Astrocyte (in vitro differentiated cells and primary cell): ENCODE measurements around the gene DGKG. TPM values are rescaled to one million over a fixed set of nuclear protein-coding genes. Genes with fewer than 3 reads are reported as not detected.

Experiments
- DNase-seq: peaks from one replicate; pipeline ENCODE4 v3.0.0-alpha.2; 2010; ENCODE audit warnings: low read depth
- FAIRE-seq: peaks from 2 replicates; lab custom pipeline; 2011; peaks lifted over from hg19 to GRCh38; lab: Jason Lieb, UNC
- H2AFZ ChIP-seq: 2 replicates; pipeline ENCODE4 v1.6.0; 2012; ENCODE audit warnings: low read depth, low read length, inconsistent platforms
- H3K27ac ChIP-seq: 2 replicates; pipeline ENCODE4 v1.5.1; 2011; ENCODE audit warnings: low read depth, low read length, inconsistent platforms
- H3K27me3 ChIP-seq: 2 replicates; pipeline ENCODE4 v1.6.0; 2011; ENCODE audit warnings: low read length, inconsistent platforms; ENCODE audit not compliant: insufficient read depth
- H3K36me3 ChIP-seq: 2 replicates; pipeline ENCODE4 v1.5.1; 2011; ENCODE audit warnings: low read length, inconsistent platforms; ENCODE audit not compliant: insufficient read depth
- H3K4me1 ChIP-seq: 2 replicates; pipeline ENCODE4 v1.5.1; 2011; ENCODE audit warnings: low read length, inconsistent platforms; ENCODE audit not compliant: insufficient read depth
- H3K4me2 ChIP-seq: 2 replicates; pipeline ENCODE4 v1.6.0; 2012; ENCODE audit warnings: low read length, inconsistent platforms
- H3K4me3 ChIP-seq: 2 replicates; pipeline ENCODE4 v1.5.1; 2011; ENCODE audit warnings: low read depth, mild to moderate bottlenecking, low read length, inconsistent platforms; ENCODE audit not compliant: insufficient read depth
- H3K79me2 ChIP-seq: 2 replicates; pipeline ENCODE4 v1.6.0; 2012; ENCODE audit warnings: mild to moderate bottlenecking, low read length, inconsistent platforms; ENCODE audit not compliant: insufficient read depth
- H3K9ac ChIP-seq: 2 replicates; pipeline ENCODE4 v1.6.0; 2012; ENCODE audit warnings: mild to moderate bottlenecking, low read length, inconsistent platforms
- H3K9me3 ChIP-seq: 2 replicates; pipeline ENCODE4 v1.5.1; 2012; ENCODE audit warnings: low read depth, mild to moderate bottlenecking, low read length, inconsistent platforms; ENCODE audit not compliant: insufficient read depth
- H4K20me1 ChIP-seq: 2 replicates; pipeline ENCODE4 v1.6.0; 2012; ENCODE audit warnings: low read length, inconsistent platforms; ENCODE audit not compliant: insufficient read depth
- H3K27ac Mint-ChIP-seq: one replicate; pipeline ENCODE4 v1.8.0; 2021; ENCODE audit warnings: mild to moderate bottlenecking, mixed read lengths; ENCODE audit not compliant: unreplicated experiment
- H3K27me3 Mint-ChIP-seq: one replicate; pipeline ENCODE4 v1.8.0; 2021; ENCODE audit warnings: low read depth, mixed read lengths; ENCODE audit not compliant: unreplicated experiment
- H3K36me3 Mint-ChIP-seq: one replicate; pipeline ENCODE4 v1.8.0; 2021; ENCODE audit warnings: low read depth, mixed read lengths; ENCODE audit not compliant: unreplicated experiment
- H3K4me1 Mint-ChIP-seq: one replicate; pipeline ENCODE4 v1.8.0; 2021; ENCODE audit warnings: low read depth, mixed read lengths; ENCODE audit not compliant: unreplicated experiment
- H3K4me3 Mint-ChIP-seq: one replicate; pipeline ENCODE4 v1.8.0; 2021; ENCODE audit warnings: mild to moderate bottlenecking, moderate library complexity, mixed read lengths; ENCODE audit not compliant: unreplicated experiment
- H3K9me3 Mint-ChIP-seq: one replicate; pipeline ENCODE4 v1.8.0; 2021; ENCODE audit warnings: mild to moderate bottlenecking, mixed read lengths; ENCODE audit not compliant: unreplicated experiment
- EZH2 ChIP-seq: IDR thresholded peaks from 2 replicates; pipeline ENCODE4 v1.6.1; 2012; ENCODE audit warnings: mild to moderate bottlenecking, low read length, inconsistent platforms; ENCODE audit not compliant: insufficient read depth
- total RNA-seq: library from RNA; stranded (reverse); gene quantifications from 2 replicates; pipeline ENCODE4 v1.2.1, GENCODE V29; 2021
- TF ChIP-seq, protein P1 (sequence below): IDR thresholded peaks from 2 replicates; pipeline ENCODE4 v1.5.1; 2011; ENCODE audit warnings: low read depth, mild to moderate bottlenecking, inconsistent platforms, low read length, moderate library complexity; ENCODE audit not compliant: insufficient read depth

Gene DGKG
- total RNA-seq, 1 donor from 2014 or later = 0.64 TPM

GRCh38 chr3:186118692-186119091 lies 243.3 kb downstream of the DGKG start:
- no peak overlapping the region for H3K4me3 Mint-ChIP-seq
- H3K27ac ChIP-seq = no peak overlapping the region
- no peaks in the 10 kb centered on the region for H3K9me3 Mint-ChIP-seq
- no peak for TF ChIP-seq EZH2
- TF ChIP-seq, protein P1, sequence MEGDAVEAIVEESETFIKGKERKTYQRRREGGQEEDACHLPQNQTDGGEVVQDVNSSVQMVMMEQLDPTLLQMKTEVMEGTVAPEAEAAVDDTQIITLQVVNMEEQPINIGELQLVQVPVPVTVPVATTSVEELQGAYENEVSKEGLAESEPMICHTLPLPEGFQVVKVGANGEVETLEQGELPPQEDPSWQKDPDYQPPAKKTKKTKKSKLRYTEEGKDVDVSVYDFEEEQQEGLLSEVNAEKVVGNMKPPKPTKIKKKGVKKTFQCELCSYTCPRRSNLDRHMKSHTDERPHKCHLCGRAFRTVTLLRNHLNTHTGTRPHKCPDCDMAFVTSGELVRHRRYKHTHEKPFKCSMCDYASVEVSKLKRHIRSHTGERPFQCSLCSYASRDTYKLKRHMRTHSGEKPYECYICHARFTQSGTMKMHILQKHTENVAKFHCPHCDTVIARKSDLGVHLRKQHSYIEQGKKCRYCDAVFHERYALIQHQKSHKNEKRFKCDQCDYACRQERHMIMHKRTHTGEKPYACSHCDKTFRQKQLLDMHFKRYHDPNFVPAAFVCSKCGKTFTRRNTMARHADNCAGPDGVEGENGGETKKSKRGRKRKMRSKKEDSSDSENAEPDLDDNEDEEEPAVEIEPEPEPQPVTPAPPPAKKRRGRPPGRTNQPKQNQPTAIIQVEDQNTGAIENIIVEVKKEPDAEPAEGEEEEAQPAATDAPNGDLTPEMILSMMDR = no peak
- H2AFZ ChIP-seq = no peak overlapping the region
- H3K4me1 ChIP-seq = no peaks in the 10 kb centered on the region
- peaks cover 42% of the 10 kb centered on the region for H3K27me3 Mint-ChIP-seq
- H4K20me1 ChIP-seq = no peaks in the 10 kb centered on the region
- no peak overlapping the region for H3K4me2 ChIP-seq
- no peak overlapping the region for H3K4me3 ChIP-seq
- H3K4me1 Mint-ChIP-seq = peaks cover 9% of the 10 kb centered on the region
- no peak overlapping the region for H3K27ac Mint-ChIP-seq
- no peak overlapping the region for H3K9ac ChIP-seq
- H3K36me3 ChIP-seq = no peaks in the 10 kb centered on the region
- no peaks in the 10 kb centered on the region for H3K36me3 Mint-ChIP-seq
- no peaks in the 10 kb centered on the region for H3K79me2 ChIP-seq
- DNase-seq = no peak
- peaks cover 30% of the 10 kb centered on the region for H3K27me3 ChIP-seq
- no peak for FAIRE-seq
- H3K9me3 ChIP-seq = no peaks in the 10 kb centered on the region

DNA sequence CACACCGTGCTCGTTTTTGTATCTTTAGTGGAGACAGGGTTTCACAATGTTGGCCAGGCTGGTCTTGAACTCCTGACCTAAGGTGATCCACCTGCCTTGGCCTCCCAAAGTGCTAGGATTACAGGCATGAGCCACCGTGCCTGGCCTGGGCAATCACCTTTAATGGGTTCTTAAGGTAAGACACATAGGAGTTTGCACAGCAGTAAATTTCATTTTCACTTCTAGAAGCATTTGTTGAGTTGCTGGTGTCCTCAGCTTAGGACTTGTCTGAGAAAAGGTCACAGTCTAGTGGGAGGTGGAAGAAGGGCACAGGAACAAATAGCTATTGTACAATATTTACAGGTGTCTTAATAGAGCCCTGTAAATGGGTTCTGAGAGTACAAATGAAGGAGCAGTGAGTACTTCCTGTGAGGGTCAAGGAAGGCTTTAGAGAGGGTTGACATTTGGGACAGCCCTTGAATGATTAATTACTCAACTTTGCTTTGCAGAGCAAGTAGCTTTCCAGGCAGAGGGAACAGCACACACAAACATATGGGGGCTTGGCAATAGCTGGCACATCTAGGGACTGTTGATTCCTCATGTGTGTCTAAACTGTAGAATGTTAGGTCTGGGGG lies 244.4 kb downstream of the DGKG start:
- Histone ChIP-seq H3K27ac (no peak overlapping the region), H3K4me3 (no peak overlapping the region), H3K4me1 (no peaks in the 10 kb centered on the region), H3K27me3 (peaks cover 32% of the 10 kb centered on the region), H3K9me3 (no peaks in the 10 kb centered on the region), H2AFZ (no peak overlapping the region), H3K79me2 (no peaks in the 10 kb centered on the region), H4K20me1 (no peaks in the 10 kb centered on the region), H3K36me3 (no peaks in the 10 kb centered on the region), H3K4me2 (no peak overlapping the region), H3K9ac (no peak overlapping the region)
- H3K27me3 Mint-ChIP-seq = peaks cover 52% of the 10 kb centered on the region
- H3K36me3 Mint-ChIP-seq = no peaks in the 10 kb centered on the region
- H3K4me3 Mint-ChIP-seq = no peak overlapping the region
- no peaks in the 10 kb centered on the region for H3K9me3 Mint-ChIP-seq
- FAIRE-seq (no peak), DNase-seq (no peak)
- peaks cover 9% of the 10 kb centered on the region for H3K4me1 Mint-ChIP-seq
- H3K27ac Mint-ChIP-seq = no peak overlapping the region
- TF ChIP-seq, protein P1 = no peak
- TF ChIP-seq EZH2 = no peak

DNA sequence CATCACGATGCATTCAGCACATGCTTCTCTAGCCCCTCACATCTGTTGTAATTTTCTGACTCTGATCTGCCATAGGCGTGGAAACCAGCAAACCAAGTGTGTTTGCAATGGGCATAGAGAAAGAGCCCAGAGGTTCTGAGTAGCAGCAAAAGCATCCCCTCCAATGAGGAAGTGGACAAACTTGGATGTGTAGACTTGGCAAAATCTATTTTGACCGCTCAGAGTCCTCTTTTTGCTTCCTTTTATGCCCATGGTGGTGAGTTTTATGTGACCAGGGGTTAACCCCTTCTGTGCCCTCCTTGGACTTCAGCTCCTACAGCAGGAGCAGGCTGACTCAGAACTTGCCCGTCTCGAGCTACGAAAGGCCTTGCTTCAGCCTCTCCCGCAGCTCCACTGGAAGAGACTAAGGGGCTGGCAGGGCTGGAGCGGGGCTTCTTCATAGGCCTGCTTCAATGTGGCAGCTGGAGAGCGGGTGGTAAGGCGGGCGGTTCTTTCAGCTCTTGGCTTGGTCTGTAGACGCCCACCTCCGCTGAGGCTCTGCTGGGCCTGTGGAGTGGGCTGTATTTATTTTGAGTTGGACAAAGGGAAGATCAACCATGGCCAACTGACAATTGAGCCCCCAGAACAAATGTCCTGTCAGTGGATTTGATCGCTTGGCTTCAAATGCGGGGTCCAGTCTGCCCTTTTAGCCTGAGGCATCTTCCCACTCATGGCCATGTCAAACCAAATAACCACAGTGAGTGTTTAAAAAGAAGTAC lies 246.6 kb downstream of the DGKG start:
- TF ChIP-seq, protein P1 = no peak
- TF ChIP-seq EZH2 = no peak
- Mint-ChIP-seq H3K36me3 (no peaks in the 10 kb centered on the region), H3K9me3 (no peaks in the 10 kb centered on the region), H3K4me3 (no peak overlapping the region), H3K4me1 (peaks cover 5% of the 10 kb centered on the region), H3K27ac (no peak overlapping the region), H3K27me3 (peaks cover 72% of the 10 kb centered on the region)
- peaks cover 3% of the 10 kb centered on the region for H3K4me1 ChIP-seq
- H3K79me2 ChIP-seq = no peaks in the 10 kb centered on the region
- no peak overlapping the region for H3K4me3 ChIP-seq
- no peak overlapping the region for H3K27ac ChIP-seq
- H4K20me1 ChIP-seq = no peaks in the 10 kb centered on the region
- DNase-seq (no peak), FAIRE-seq (no peak)
- no peaks in the 10 kb centered on the region for H3K36me3 ChIP-seq
- H3K27me3 ChIP-seq = peaks cover 29% of the 10 kb centered on the region
- H3K9ac ChIP-seq = no peak overlapping the region
- no peak overlapping the region for H3K4me2 ChIP-seq
- H3K9me3 ChIP-seq = no peaks in the 10 kb centered on the region
- H2AFZ ChIP-seq = no peak overlapping the region
